ENCODE measurements around the gene MPST.

The MPST gene

DNA sequence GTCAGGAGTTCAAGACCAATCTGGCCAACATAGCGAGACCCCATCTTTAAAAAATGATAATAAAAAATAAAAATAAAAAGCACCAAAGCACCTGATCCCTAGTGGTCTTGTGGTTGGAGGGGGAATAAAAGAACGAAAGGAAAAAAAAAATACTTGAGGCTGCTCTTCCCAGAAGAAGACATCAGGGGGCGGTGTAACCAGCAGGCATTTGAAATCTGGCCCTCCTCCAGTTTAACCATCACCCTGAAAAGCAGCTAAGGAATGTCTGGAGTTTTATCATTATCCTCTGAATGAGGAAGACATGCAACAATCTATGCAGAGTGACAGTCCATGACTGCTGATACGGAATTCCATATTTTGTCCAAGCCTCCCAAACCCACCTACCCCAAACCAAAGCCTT lies 26.4 kb downstream of the MPST start:
- peak overlapping the region; percentile 28 for H2BK15ac ChIP-seq (ENCODE audit: low read length)
- no peak overlapping the region for H3K4ac ChIP-seq (ENCODE audit: low read length)
- peak; percentile 18 for DNase-seq (ENCODE audit: low spot score)
- no peak overlapping the region for H4K8ac ChIP-seq (ENCODE audit: low read depth, low read length)
- H3K4me3 ChIP-seq (ENCODE audit: low read length in 2 of 2): no peak overlapping the region
- H2BK5ac ChIP-seq (ENCODE audit: low read length): no peak overlapping the region
- WGBS, 2 donors (ENCODE audit: extremely low coverage in 2 of 2, insufficient read length in 2 of 2, insufficient replicate concordance in 1 of 2): no CpG with 5 or more reads among the region's 4 CpGs
- no peaks in the 10 kb centered on the region for H3K9me3 ChIP-seq (replicated peaks in 1 of 2; ENCODE audit: control insufficient read depth in 2 of 2, insufficient read depth in 1 of 2, low read depth in 1 of 2, low read length in 2 of 2)
- no peak overlapping the region for H3K18ac ChIP-seq (ENCODE audit: low read length)
- H3K27me3 ChIP-seq (ENCODE audit: control insufficient read depth in 3 of 3, insufficient read depth in 3 of 3, low read depth in 1 of 3, low read length in 3 of 3): peaks cover 0 to 4% (median 0%) of the 10 kb centered on the region in 3 experiments
- H3K36me3 ChIP-seq (replicated peaks in 1 of 2; ENCODE audit: control insufficient read depth in 2 of 2, insufficient read depth in 2 of 2, low read length in 2 of 2): no peaks in the 10 kb centered on the region
- H3K14ac ChIP-seq (ENCODE audit: low read length): no peak overlapping the region
- H3K4me2 ChIP-seq (ENCODE audit: insufficient read depth, low read length, poor library complexity, severe bottlenecking): no peak overlapping the region
- no peak overlapping the region for H3K27ac ChIP-seq (replicated peaks; ENCODE audit: low read length)
- peaks cover 2 to 6% of the 10 kb centered on the region in 2 donors for H3K4me1 ChIP-seq (ENCODE audit: control insufficient read depth in 2 of 2, insufficient read depth in 1 of 2, low read depth in 1 of 2, low read length in 2 of 2)
- H2BK120ac ChIP-seq (ENCODE audit: low read depth, low read length): no peak overlapping the region
- H4K91ac ChIP-seq (ENCODE audit: low read depth, low read length, poor library complexity): no peak overlapping the region
- H2AFZ ChIP-seq (ENCODE audit: low read length): no peak overlapping the region
- no peaks in the 10 kb centered on the region for H3K79me1 ChIP-seq (ENCODE audit: low read depth, low read length)
- H3K23ac ChIP-seq (ENCODE audit: low read depth, low read length, poor library complexity): no peak overlapping the region
- H2BK12ac ChIP-seq (ENCODE audit: low read length): no peak overlapping the region
- H3K9ac ChIP-seq (ENCODE audit: low read depth, low read length, poor library complexity): peak overlapping the region; percentile 53
- peak overlapping the region; percentile 53 for H2AK5ac ChIP-seq (ENCODE audit: low read depth, low read length)

DNA sequence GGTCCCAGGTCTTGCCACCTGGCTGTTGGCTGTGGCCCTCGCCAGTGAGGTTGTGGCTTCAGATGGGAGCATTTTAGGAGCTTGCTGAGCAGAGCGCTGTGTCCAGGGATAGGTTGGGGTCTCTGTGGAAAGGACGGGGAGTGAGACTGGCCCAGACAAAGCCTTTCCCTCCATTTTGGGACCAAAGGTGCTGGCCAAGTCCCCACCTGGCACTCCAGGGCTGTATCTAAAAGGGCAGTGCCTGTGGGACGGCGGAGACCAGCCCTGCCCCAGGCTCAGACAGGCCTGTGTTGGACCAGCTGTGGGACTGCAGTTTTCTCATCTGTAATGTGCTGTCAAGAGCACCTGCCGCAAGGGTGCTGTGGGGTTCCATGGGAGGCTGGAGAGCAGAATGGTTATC lies 27.0 kb downstream of the MPST start:
- Histone ChIP-seq H3K4ac (ENCODE audit: low read length) (peak overlapping the region; percentile 57), H2BK5ac (ENCODE audit: low read length) (no peak overlapping the region), H3K9me3 (replicated peaks in 1 of 2; ENCODE audit: control insufficient read depth in 2 of 2, insufficient read depth in 1 of 2, low read depth in 1 of 2, low read length in 2 of 2) (no peaks in the 10 kb centered on the region), H3K36me3 (replicated peaks in 1 of 2; ENCODE audit: control insufficient read depth in 2 of 2, insufficient read depth in 2 of 2, low read length in 2 of 2) (no peaks in the 10 kb centered on the region), H3K9ac (ENCODE audit: low read depth, low read length, poor library complexity) (peak overlapping the region; percentile 53), H3K4me1 (ENCODE audit: control insufficient read depth in 2 of 2, insufficient read depth in 1 of 2, low read depth in 1 of 2, low read length in 2 of 2) (peaks cover 0 to 7% of the 10 kb centered on the region in 2 donors), H4K91ac (ENCODE audit: low read depth, low read length, poor library complexity) (no peak overlapping the region), H2BK12ac (ENCODE audit: low read length) (no peak overlapping the region), H2AFZ (ENCODE audit: low read length) (peak overlapping the region; percentile 49), H3K4me3 (ENCODE audit: low read length in 2 of 2) (no peak overlapping the region), H3K79me1 (ENCODE audit: low read depth, low read length) (no peaks in the 10 kb centered on the region), H3K4me2 (ENCODE audit: insufficient read depth, low read length, poor library complexity, severe bottlenecking) (no peak overlapping the region), H2BK120ac (ENCODE audit: low read depth, low read length) (no peak overlapping the region), H3K23ac (ENCODE audit: low read depth, low read length, poor library complexity) (no peak overlapping the region), H3K14ac (ENCODE audit: low read length) (no peak overlapping the region), H3K27me3 (ENCODE audit: control insufficient read depth in 3 of 3, insufficient read depth in 3 of 3, low read depth in 1 of 3, low read length in 3 of 3) (peaks cover 0 to 4% (median 0%) of the 10 kb centered on the region in 3 experiments), H4K8ac (ENCODE audit: low read depth, low read length) (no peak overlapping the region), H3K27ac (replicated peaks; ENCODE audit: low read length) (no peak overlapping the region), H3K18ac (ENCODE audit: low read length) (peak overlapping the region; percentile 72), H2BK15ac (ENCODE audit: low read length) (peak overlapping the region; percentile 28), H2AK5ac (ENCODE audit: low read depth, low read length) (peak overlapping the region; percentile 53)
- DNase-seq (ENCODE audit: low spot score): no peak
- no CpG with 5 or more reads among the region's 6 CpGs for WGBS, 2 donors (ENCODE audit: extremely low coverage in 2 of 2, insufficient read length in 2 of 2, insufficient replicate concordance in 1 of 2)

DNA sequence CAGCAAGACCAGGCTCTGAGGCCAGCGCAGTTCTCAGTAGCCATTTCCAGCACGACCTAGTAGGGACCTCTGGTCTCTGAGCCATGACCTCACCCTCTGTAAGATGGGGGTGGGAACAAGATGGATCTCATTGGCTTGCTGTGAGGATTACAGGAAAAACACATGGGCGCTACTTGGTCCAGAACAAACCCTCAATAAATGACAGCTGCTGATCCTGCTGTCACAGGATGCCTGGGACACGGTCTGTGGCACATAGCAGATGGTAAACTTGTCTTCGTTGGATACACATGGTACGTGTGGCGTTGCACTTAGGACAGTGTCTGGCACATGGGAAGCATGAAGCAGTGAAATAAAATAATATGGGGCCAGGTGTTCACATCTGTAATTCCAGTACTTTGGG lies 27.5 kb downstream of the MPST start:
- no CpG with 5 or more reads among the region's 7 CpGs for WGBS, 2 donors (ENCODE audit: extremely low coverage in 2 of 2, insufficient read length in 2 of 2, insufficient replicate concordance in 1 of 2)

DNA sequence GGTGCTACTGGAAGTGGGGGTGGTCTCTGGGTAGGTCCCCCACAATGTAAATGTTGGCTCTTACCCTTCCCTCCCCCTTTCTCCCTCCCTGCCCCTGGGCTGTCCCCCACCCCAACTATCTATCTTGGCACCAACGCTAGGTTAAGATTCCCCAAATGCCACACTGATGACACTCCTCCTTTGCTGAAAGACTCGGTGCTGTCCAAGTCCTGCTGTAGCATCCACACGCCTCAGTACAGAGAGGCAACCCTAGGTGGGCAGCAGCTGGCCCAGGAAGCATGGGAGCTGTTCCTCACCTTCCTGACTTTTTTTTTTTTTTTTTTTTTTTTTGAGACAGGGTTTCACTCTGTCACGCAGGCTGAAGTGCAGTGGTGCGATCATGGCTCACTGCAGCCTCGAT lies 28.6 kb downstream of the MPST start:
- no peak overlapping the region for H3K14ac ChIP-seq (ENCODE audit: low read length)
- peak overlapping the region; percentile 42 for H3K18ac ChIP-seq (ENCODE audit: low read length)
- peaks cover 0 to 4% (median 0%) of the 10 kb centered on the region in 3 experiments for H3K27me3 ChIP-seq (ENCODE audit: control insufficient read depth in 3 of 3, insufficient read depth in 3 of 3, low read depth in 1 of 3, low read length in 3 of 3)
- H3K4me3 ChIP-seq (ENCODE audit: low read length in 2 of 2): no peak overlapping the region
- DNase-seq (ENCODE audit: low spot score): no peak
- no peak overlapping the region for H3K9ac ChIP-seq (ENCODE audit: low read depth, low read length, poor library complexity)
- no peak overlapping the region for H4K91ac ChIP-seq (ENCODE audit: low read depth, low read length, poor library complexity)
- H2BK5ac ChIP-seq (ENCODE audit: low read length): no peak overlapping the region
- H2AFZ ChIP-seq (ENCODE audit: low read length): no peak overlapping the region
- H3K27ac ChIP-seq (replicated peaks; ENCODE audit: low read length): no peak overlapping the region
- WGBS, 2 donors (ENCODE audit: extremely low coverage in 2 of 2, insufficient read length in 2 of 2, insufficient replicate concordance in 1 of 2): no CpG with 5 or more reads among the region's 6 CpGs
- H3K23ac ChIP-seq (ENCODE audit: low read depth, low read length, poor library complexity): no peak overlapping the region
- H2BK15ac ChIP-seq (ENCODE audit: low read length): no peak overlapping the region
- peak overlapping the region; percentile 29 for H2AK5ac ChIP-seq (ENCODE audit: low read depth, low read length)
- peaks cover 0 to 5% of the 10 kb centered on the region in 2 donors for H3K36me3 ChIP-seq (replicated peaks in 1 of 2; ENCODE audit: control insufficient read depth in 2 of 2, insufficient read depth in 2 of 2, low read length in 2 of 2)
- H3K4ac ChIP-seq (ENCODE audit: low read length): no peak overlapping the region
- H4K8ac ChIP-seq (ENCODE audit: low read depth, low read length): no peak overlapping the region
- no peak overlapping the region for H2BK12ac ChIP-seq (ENCODE audit: low read length)
- no peak overlapping the region for H3K4me2 ChIP-seq (ENCODE audit: insufficient read depth, low read length, poor library complexity, severe bottlenecking)
- no peak overlapping the region for H2BK120ac ChIP-seq (ENCODE audit: low read depth, low read length)
- H3K79me1 ChIP-seq (ENCODE audit: low read depth, low read length): no peaks in the 10 kb centered on the region
- H3K9me3 ChIP-seq (replicated peaks in 1 of 2; ENCODE audit: control insufficient read depth in 2 of 2, insufficient read depth in 1 of 2, low read depth in 1 of 2, low read length in 2 of 2): no peaks in the 10 kb centered on the region
- H3K4me1 ChIP-seq (ENCODE audit: control insufficient read depth in 2 of 2, insufficient read depth in 1 of 2, low read depth in 1 of 2, low read length in 2 of 2): peaks cover 6% of the 10 kb centered on the region in 2 donors

More for the DNA sequence above, 27.5 kb downstream of the MPST start:
- Histone ChIP-seq H3K23ac (ENCODE audit: low read depth, low read length, poor library complexity) (no peak overlapping the region), H2AK5ac (ENCODE audit: low read depth, low read length) (peak overlapping the region; percentile 63), H3K4me2 (ENCODE audit: insufficient read depth, low read length, poor library complexity, severe bottlenecking) (no peak overlapping the region), H2BK12ac (ENCODE audit: low read length) (no peak overlapping the region), H2AFZ (ENCODE audit: low read length) (peak overlapping the region; percentile 49), H2BK5ac (ENCODE audit: low read length) (no peak overlapping the region), H3K18ac (ENCODE audit: low read length) (peak overlapping the region; percentile 72), H2BK120ac (ENCODE audit: low read depth, low read length) (no peak overlapping the region), H3K4me3 (ENCODE audit: low read length in 2 of 2) (no peak overlapping the region), H3K9ac (ENCODE audit: low read depth, low read length, poor library complexity) (peak overlapping the region; percentile 32), H3K27me3 (ENCODE audit: control insufficient read depth in 3 of 3, insufficient read depth in 3 of 3, low read depth in 1 of 3, low read length in 3 of 3) (peaks cover 0 to 4% (median 0%) of the 10 kb centered on the region in 3 experiments), H4K8ac (ENCODE audit: low read depth, low read length) (no peak overlapping the region), H2BK15ac (ENCODE audit: low read length) (no peak overlapping the region), H3K4ac (ENCODE audit: low read length) (no peak overlapping the region), H3K36me3 (replicated peaks in 1 of 2; ENCODE audit: control insufficient read depth in 2 of 2, insufficient read depth in 2 of 2, low read length in 2 of 2) (no peaks in the 10 kb centered on the region), H3K14ac (ENCODE audit: low read length) (no peak overlapping the region), H4K91ac (ENCODE audit: low read depth, low read length, poor library complexity) (no peak overlapping the region), H3K4me1 (ENCODE audit: control insufficient read depth in 2 of 2, insufficient read depth in 1 of 2, low read depth in 1 of 2, low read length in 2 of 2) (peaks cover 0 to 7% of the 10 kb centered on the region in 2 donors), H3K9me3 (replicated peaks in 1 of 2; ENCODE audit: control insufficient read depth in 2 of 2, insufficient read depth in 1 of 2, low read depth in 1 of 2, low read length in 2 of 2) (no peaks in the 10 kb centered on the region), H3K27ac (replicated peaks; ENCODE audit: low read length) (no peak overlapping the region), H3K79me1 (ENCODE audit: low read depth, low read length) (no peaks in the 10 kb centered on the region)
- no peak for DNase-seq (ENCODE audit: low spot score)
